GM19043 (cell line): ENCODE data around the gene DEAF1.

Experiments
- ATAC-seq: cut with Tn5 transposase; IDR thresholded peaks from one replicate; pipeline ENCODE4 v1.9.1; 2021; ENCODE audit warnings: low read depth; ENCODE audit not compliant: unreplicated experiment

The DEAF1 gene

GRCh38 chr11:614623-615503 lies 80.2 kb downstream of the DEAF1 start:
- ATAC-seq: peak; percentile 5

GRCh38 chr11:614021-614622 lies 80.9 kb downstream of the DEAF1 start:
- ATAC-seq: no peak

- no peak for ATAC-seq
Observed at GRCh38 chr11:613369-613968, 81.6 kb downstream of the DEAF1 start.

GRCh38 chr11:612961-613300 lies 82.1 kb downstream of the DEAF1 start:
- ATAC-seq: no peak

GRCh38 chr11:612201-612960 lies 82.6 kb downstream of the DEAF1 start:
- ATAC-seq: no peak

GRCh38 chr11:611001-611996 lies 83.7 kb downstream of the DEAF1 start:
- ATAC-seq: no peak

GRCh38 chr11:610146-610801 lies 84.7 kb downstream of the DEAF1 start:
- no peak for ATAC-seq

GRCh38 chr11:609341-609811 lies 85.6 kb downstream of the DEAF1 start:
- no peak for ATAC-seq

- no peak for ATAC-seq
Observed at GRCh38 chr11:608791-609251, 86.2 kb downstream of the DEAF1 start.

- ATAC-seq: no peak
Observed at GRCh38 chr11:607971-608659, 86.9 kb downstream of the DEAF1 start.

GRCh38 chr11:607020-607780 lies 87.8 kb downstream of the DEAF1 start:
- ATAC-seq: no peak

- no peak for ATAC-seq
Observed at GRCh38 chr11:606245-606644, 88.8 kb downstream of the DEAF1 start.

GRCh38 chr11:605286-606129 lies 89.5 kb downstream of the DEAF1 start:
- no peak for ATAC-seq

- no peak for ATAC-seq
Observed at GRCh38 chr11:603154-603553, 91.9 kb downstream of the DEAF1 start.

- ATAC-seq: no peak
Observed at GRCh38 chr11:601573-602245, 93.3 kb downstream of the DEAF1 start.

- no peak for ATAC-seq
Observed at GRCh38 chr11:598005-598680, 96.9 kb downstream of the DEAF1 start.
